GM12874 (cell line): ENCODE data around the gene NSD2.

Experiments
- TF ChIP-seq, protein P1 (sequence below): IDR thresholded peaks from 2 replicates; pipeline ENCODE4 v1.5.1; 2011; ENCODE audit warnings: low read depth, mild to moderate bottlenecking, control low read depth, low read length, moderate library complexity; ENCODE audit not compliant: insufficient read depth

NSD2 gene

GRCh38 chr4:1898681-1899080 lies 27.5 kb downstream of the NSD2 start:
- TF ChIP-seq, protein P1, sequence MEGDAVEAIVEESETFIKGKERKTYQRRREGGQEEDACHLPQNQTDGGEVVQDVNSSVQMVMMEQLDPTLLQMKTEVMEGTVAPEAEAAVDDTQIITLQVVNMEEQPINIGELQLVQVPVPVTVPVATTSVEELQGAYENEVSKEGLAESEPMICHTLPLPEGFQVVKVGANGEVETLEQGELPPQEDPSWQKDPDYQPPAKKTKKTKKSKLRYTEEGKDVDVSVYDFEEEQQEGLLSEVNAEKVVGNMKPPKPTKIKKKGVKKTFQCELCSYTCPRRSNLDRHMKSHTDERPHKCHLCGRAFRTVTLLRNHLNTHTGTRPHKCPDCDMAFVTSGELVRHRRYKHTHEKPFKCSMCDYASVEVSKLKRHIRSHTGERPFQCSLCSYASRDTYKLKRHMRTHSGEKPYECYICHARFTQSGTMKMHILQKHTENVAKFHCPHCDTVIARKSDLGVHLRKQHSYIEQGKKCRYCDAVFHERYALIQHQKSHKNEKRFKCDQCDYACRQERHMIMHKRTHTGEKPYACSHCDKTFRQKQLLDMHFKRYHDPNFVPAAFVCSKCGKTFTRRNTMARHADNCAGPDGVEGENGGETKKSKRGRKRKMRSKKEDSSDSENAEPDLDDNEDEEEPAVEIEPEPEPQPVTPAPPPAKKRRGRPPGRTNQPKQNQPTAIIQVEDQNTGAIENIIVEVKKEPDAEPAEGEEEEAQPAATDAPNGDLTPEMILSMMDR = no peak

DNA sequence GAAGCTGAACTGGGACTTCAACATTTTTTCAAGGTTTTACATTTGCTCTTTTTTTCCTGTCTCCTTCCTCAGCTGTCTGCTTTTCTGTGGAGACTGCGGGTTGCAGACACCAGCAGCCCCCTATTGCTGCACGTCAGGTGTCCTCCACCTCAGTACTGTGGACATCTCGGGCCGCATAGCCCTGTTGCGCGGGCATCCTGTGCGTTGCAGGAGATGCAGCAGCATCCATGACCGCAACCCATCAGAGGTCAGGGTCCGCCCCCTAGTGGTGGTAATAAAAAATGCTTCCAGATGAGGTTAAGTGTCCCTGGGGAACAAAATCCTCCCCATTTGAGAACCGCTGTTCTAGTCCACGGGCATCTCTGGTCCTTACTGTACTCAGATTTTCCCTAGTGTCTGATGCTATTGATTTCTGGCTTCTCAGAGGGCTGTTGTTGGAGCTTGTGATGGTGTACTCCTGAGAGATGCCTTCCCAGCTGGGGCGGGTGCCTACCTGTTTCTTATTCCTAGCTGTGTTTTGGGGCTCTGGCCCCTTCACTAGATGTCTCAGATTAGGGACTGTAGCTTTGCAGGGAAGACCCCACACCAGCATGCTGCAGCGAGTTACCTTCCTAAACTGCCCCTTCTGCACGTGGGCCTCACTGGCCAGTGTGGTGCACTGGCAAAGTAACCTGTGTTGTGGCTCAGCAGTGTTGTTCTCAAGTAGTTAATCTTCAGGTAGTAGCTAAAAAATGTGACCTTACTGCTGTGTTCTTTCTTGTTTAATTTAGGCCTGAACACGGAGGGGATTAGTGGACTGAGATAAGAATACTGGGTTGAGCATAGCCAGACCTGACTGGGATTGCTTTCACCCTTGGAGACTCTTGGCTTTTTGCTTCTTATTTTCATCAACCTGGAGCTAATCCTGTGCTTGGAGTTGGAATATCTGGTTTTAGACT lies 28.2 kb downstream of the NSD2 start:
- TF ChIP-seq, protein P1 = peak; percentile 85

DNA sequence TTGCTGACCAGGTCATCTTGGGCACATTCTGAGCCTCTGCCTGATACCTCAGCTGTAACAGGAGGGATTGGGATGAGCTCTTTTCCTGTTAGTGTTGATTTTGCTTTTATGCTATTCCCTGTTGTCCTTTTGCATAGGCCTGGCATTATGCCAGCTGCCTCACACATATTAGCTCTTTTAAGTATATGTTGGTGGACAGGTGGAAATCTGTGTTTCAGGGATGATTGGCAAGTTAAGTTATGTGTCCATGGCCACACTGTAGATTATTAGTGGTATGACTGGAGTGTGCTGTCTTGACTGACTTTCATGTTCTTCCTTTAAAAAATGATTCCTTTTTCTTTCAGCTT lies 28.9 kb downstream of the NSD2 start:
- TF ChIP-seq, protein P1 = no peak

- TF ChIP-seq, protein P1 = no peak
Measured at GRCh38 chr4:1900624-1901023, 29.4 kb downstream of the NSD2 start.

- TF ChIP-seq, protein P1 = no peak
Measured at GRCh38 chr4:1901127-1901526, 29.9 kb downstream of the NSD2 start.

DNA sequence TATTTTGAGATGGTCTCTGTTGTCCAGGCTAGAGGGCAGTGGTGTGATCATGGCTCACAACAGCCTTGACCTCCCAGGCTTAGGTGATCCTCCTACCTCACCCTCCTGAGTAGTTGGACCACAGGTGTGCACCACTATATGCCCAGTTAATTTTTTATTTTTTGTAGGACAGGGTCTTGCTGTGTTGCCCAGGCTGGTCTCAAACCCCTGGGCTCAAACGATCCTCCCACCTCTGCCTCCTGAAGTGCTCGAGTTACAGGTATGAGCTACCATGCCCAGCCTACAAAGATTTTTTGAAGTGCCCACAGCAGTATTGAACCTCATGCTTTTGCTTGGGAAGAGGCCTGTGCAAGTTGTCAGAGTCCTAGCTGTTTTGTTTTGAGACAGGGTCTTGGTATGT lies 31.1 kb downstream of the NSD2 start:
- TF ChIP-seq, protein P1 = no peak

DNA sequence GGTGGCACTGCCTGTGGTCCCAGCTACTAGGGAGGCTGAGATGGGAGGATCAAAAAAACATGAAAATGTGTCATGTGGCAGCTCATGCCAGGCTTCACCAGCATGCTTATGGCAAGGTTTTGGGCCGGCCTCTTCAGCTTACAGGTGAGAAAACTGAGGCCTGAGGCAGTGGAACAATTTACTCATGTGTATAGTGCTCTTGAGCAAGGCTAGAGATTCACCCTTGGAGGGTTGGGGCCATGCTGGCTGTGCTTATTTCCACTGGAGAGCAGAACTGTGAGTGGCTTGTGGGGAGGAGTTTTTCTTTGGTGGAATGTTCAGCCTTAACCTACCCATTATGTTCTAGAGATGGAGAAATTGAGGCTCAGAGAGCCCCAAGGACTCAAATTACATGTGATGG lies 31.8 kb downstream of the NSD2 start:
- TF ChIP-seq, protein P1 = no peak
